ENCODE results near the gene PI4KB. TPM values are rescaled to one million over a fixed set of nuclear protein-coding genes. Genes with fewer than 3 reads are reported as not detected.

PI4KB gene
- total RNA-seq, 4 donors from 2014 or later = 68.0 to 95.9 (median 79.8) TPM

DNA sequence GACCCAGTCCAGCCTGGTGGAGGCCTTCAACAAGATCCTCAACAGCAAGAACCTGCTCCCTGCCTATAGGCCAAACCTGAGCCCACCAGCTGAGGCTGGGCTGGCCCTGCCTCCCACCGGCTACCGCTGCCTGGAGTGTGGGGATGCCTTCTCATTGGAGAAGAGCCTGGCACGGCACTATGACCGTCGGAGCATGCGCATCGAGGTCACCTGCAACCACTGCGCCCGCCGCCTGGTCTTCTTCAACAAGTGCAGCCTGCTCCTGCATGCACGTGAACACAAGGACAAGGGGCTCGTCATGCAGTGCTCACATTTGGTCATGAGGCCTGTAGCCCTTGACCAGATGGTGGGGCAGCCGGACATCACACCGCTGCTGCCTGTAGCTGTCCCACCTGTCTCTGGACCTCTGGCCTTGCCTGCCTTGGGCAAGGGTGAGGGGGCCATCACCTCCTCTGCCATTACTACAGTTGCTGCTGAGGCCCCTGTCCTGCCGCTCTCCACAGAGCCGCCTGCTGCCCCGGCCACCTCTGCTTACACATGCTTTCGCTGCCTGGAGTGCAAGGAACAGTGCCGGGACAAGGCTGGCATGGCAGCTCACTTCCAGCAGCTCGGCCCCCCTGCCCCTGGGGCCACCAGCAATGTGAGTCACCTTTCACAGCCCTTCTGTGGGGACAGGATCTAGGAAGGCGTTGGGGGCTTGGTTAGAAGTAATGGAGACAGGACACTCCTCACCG lies 39.3 kb downstream of the PI4KB start:
- H3K36me3 ChIP-seq = peaks cover 0 to 42% (median 15%) of the 10 kb centered on the region in 4 donors

GRCh38 chr1:151287341-151287699 lies 39.9 kb downstream of the PI4KB start:
- H3K36me3 ChIP-seq = peaks cover 0 to 37% (median 15%) of the 10 kb centered on the region in 4 donors
- no peaks in the 10 kb centered on the region for H3K27me3 ChIP-seq
- TF ChIP-seq POLR2AphosphoS5 (IDR thresholded peaks at IDR 0.05) = no peak
- no peak for TF ChIP-seq CTCF (IDR thresholded peaks at IDR 0.05)
- no peak for TF ChIP-seq POLR2A (IDR thresholded peaks at IDR 0.05)
- TF ChIP-seq EP300 (IDR thresholded peaks at IDR 0.05; ENCODE audit: low read depth) = no peak
- in situ Hi-C loops (cut with MboI; ENCODE audit: low pct_ligation_motif_present in 1 of 4, low pct_unique_long_range_greater_than_20kb in 1 of 4, low sequenced_read_pairs in 3 of 4) (no loop called here), intact Hi-C loops (cut with DNase I; ENCODE audit: low total_unique reads) (no loop called here)
- 93% methylated on average over 4 of the region's 7 CpGs; no CpG with 5 or more reads in 1 of the 2 donors for WGBS, 2 donors (ENCODE audit: low coverage in 1 of 2)
- H3K27ac ChIP-seq = no peak overlapping the region
- H3K9me3 ChIP-seq = no peaks in the 10 kb centered on the region
- peaks cover 5 to 17% (median 16%) of the 10 kb centered on the region in 4 donors for H3K4me1 ChIP-seq
- no peak overlapping the region for H3K4me3 ChIP-seq
- DNase-seq = no peak

More for the DNA sequence above, 39.3 kb downstream of the PI4KB start:
- TF ChIP-seq CTCF (IDR thresholded peaks at IDR 0.05) = no peak
- TF ChIP-seq POLR2A (IDR thresholded peaks at IDR 0.05) = no peak
- TF ChIP-seq POLR2AphosphoS5 (IDR thresholded peaks at IDR 0.05) = no peak
- no peak for TF ChIP-seq EP300 (IDR thresholded peaks at IDR 0.05; ENCODE audit: low read depth)
- no peaks in the 10 kb centered on the region for H3K27me3 ChIP-seq
- no peak overlapping the region for H3K27ac ChIP-seq
- no peak for DNase-seq
- H3K4me1 ChIP-seq = peaks cover 5 to 16% (median 15%) of the 10 kb centered on the region in 4 donors
- in situ Hi-C loops (cut with MboI; ENCODE audit: low pct_ligation_motif_present in 1 of 4, low pct_unique_long_range_greater_than_20kb in 1 of 4, low sequenced_read_pairs in 3 of 4) (no loop called here), intact Hi-C loops (cut with DNase I; ENCODE audit: low total_unique reads) (no loop called here)
- H3K4me3 ChIP-seq = no peak overlapping the region
- 93% methylated on average over 11 of the region's 22 CpGs; no CpG with 5 or more reads in 1 of the 2 donors for whole genome bisulfite sequencing, 2 donors (ENCODE audit: low coverage in 1 of 2)
- no peaks in the 10 kb centered on the region for H3K9me3 ChIP-seq

DNA sequence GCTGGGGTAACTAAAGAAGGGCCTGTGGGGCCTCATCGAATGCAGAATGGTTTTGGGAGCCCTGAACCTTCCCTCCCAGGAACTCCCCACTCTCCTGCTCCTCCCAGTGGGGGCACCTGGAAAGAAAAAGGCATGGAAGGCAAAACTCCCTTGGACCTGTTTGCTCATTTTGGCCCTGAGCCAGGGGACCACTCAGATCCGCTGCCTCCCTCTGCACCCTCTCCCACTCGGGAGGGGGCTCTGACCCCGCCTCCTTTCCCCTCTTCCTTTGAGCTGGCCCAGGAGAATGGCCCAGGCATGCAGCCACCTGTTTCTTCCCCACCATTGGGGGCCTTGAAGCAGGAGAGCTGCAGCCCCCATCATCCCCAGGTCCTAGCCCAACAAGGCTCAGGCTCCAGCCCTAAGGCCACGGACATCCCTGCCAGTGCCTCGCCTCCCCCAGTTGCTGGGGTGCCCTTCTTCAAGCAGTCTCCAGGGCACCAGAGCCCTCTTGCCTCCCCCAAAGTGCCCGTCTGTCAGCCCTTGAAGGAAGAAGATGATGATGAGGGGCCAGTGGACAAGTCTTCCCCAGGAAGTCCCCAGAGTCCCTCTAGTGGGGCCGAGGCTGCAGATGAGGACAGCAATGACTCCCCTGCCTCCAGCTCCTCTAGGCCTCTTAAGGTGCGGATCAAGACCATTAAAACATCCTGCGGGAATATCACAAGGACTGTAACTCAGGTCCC lies 40.4 kb downstream of the PI4KB start:
- WGBS, 2 donors (ENCODE audit: low coverage in 1 of 2) = 83 to 91% methylated on average over 3 to 8 of the region's 10 CpGs
- Histone ChIP-seq H3K36me3 (peaks cover 0 to 33% (median 15%) of the 10 kb centered on the region in 4 donors), H3K27me3 (no peaks in the 10 kb centered on the region), H3K4me1 (peaks cover 5 to 17% (median 16%) of the 10 kb centered on the region in 4 donors), H3K9me3 (no peaks in the 10 kb centered on the region), H3K4me3 (no peak overlapping the region), H3K27ac (no peak overlapping the region)
- intact Hi-C loops (cut with DNase I; ENCODE audit: low total_unique reads) (no loop called here), in situ Hi-C loops (cut with MboI; ENCODE audit: low pct_ligation_motif_present in 1 of 4, low pct_unique_long_range_greater_than_20kb in 1 of 4, low sequenced_read_pairs in 3 of 4) (no loop called here)
- TF ChIP-seq CTCF (IDR thresholded peaks at IDR 0.05) = no peak
- no peak for TF ChIP-seq EP300 (IDR thresholded peaks at IDR 0.05; ENCODE audit: low read depth)
- no peak for TF ChIP-seq POLR2A (IDR thresholded peaks at IDR 0.05)
- no peak for TF ChIP-seq POLR2AphosphoS5 (IDR thresholded peaks at IDR 0.05)
- no peak for DNase-seq

DNA sequence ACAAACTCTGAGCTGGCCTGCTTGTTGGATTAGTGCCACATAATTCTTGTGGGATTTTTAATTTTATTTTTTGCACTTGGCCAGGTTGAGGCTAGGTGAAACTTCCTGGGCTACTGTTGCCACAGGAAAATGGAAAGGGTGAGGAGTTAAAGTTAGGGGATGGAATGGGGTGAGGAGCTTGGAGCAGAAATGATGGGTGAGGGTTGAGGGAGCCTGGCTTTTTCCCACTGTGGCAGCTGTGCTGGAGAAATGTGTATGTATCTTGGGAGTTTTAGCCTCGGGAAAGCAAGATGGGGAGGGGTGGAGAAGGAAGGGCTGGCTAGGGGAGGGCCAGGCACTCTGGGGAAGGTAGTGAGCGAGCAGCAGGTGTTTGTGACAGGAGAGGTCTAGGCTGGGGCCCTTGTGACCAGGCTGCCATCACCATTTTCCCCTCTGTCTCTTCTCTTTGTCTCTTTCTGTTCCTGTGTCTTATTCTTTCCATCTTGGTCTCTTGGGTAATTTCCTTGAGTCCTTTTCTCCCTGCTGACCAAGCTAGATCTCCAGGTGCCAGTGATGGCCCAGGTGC lies 43.1 kb downstream of the PI4KB start:
- Histone ChIP-seq H3K4me1 (peaks cover 5 to 21% (median 20%) of the 10 kb centered on the region in 4 donors), H3K9me3 (no peaks in the 10 kb centered on the region), H3K4me3 (peak overlapping the region in 1 of 4 donors; percentile 92), H3K27ac (peak overlapping the region; percentile 94 to 98 (median 98)), H3K36me3 (peaks cover 0 to 31% (median 11%) of the 10 kb centered on the region in 4 donors), H3K27me3 (no peaks in the 10 kb centered on the region)
- intact Hi-C loops (cut with DNase I; ENCODE audit: low total_unique reads) (no loop called here), in situ Hi-C loops (cut with MboI; ENCODE audit: low pct_ligation_motif_present in 1 of 4, low pct_unique_long_range_greater_than_20kb in 1 of 4, low sequenced_read_pairs in 3 of 4) (no loop called here)
- no peak for TF ChIP-seq EP300 (IDR thresholded peaks at IDR 0.05; ENCODE audit: low read depth)
- TF ChIP-seq CTCF (IDR thresholded peaks at IDR 0.05) = no peak
- TF ChIP-seq POLR2A (IDR thresholded peaks at IDR 0.05) = no peak
- TF ChIP-seq POLR2AphosphoS5 (IDR thresholded peaks at IDR 0.05) = no peak
- 52 to 53% methylated on average over 2 of the region's 2 CpGs for WGBS, 2 donors (ENCODE audit: low coverage in 1 of 2)
- DNase-seq = no peak

Measured in transverse colon (tissue), 4 donors.